Activated CD4-positive, alpha-beta T cell treated with anti-CD3 and anti-CD28 coated beads for 1 hour (primary cell): ENCODE results near the gene CCNB1.
"Not testable (repeated sequence)": the region's sequence is repeated elsewhere in the genome, so short reads cannot be mapped to it uniquely, and the experiment has no call there.

ENCODE experiments used
- DNase-seq: peaks from one replicate; pipeline ENCODE4 v3.0.0-alpha.2; 2020

The CCNB1 gene

DNA sequence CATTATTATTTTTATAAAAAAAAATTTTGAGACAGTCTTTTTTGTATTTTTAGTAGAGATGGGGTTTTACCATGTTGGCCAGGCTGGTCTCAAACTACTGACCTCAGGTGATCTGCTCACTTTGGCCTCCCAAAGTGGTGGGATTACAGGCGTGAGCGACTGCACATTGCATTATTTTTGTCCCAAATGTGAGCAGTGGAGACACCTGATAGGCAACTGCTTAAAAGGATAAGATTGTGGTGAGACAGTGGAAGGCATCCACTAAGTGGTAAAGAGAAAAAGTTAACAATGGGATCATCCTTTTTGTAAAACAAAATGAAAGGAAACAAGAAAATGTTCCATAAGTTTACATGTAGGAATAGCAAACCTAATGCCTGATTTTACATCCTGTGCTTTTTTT lies 20.4 kb downstream of the CCNB1 start:
- DNase-seq, result no peak

- DNase-seq, result no peak
Observed at GRCh38 chr5:69188811-69189161, 21.8 kb downstream of the CCNB1 start.

- DNase-seq, result peak; percentile 83
Observed at GRCh38 chr5:69189162-69190086, 22.5 kb downstream of the CCNB1 start, which contains the start of gene CENPH. TSS of gene CENPH (plus strand) at chr5:69189583. CDS start at chr5:69189635, 52 bp downstream.

- no peak for DNase-seq
Observed at GRCh38 chr5:69202497-69202896, 35.5 kb downstream of the CCNB1 start.

DNA sequence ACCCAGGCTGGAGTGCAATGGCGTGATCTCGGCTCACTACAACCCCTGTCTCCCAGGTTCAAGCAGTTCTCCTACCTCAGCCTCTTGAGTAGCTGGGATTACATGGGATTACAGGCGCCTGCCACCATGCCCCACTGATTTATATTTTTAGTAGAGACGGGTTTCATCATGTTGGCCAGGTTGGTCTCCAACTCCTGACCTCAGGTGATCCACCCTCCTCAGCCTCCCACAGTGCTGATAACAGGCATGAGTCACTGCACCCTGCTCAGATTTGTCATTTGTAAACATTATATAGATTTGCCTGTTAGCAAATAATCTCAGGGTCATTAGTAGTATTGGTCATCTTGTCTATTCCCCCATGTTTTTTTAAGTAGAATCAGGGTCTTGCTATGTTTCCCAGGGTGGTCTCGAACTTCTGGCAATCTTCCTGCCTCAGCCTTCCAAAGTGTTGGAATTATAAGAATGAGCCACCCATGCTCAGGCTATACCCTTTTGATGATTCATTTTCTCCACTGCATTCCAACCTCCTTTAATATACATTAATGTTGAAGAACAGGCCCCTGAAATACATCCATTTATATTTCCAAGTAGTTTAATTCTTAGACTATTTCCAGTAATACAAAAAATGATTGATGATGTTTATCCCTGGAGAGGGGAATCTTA lies 39.7 kb downstream of the CCNB1 start:
- no peak for DNase-seq

DNA sequence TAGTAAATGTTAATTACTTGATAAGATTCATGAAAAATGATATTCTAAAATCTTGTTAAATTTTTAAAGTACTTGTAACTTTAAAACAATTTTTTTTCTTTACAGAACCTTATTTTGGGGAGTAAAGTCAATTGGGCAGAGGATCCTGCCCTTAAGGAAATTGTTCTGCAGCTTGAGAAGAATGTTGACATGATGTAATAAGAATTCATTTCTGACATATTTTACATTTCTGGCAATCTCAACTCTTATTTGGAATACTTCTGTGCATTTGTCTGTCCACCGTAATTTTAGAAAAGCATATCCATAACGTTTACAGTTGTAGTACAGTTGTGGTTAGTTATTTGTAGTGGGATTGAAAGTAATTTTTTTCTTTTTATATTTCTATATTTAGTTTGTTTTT lies 42.7 kb downstream of the CCNB1 start:
- DNase-seq, result no peak

GRCh38 chr5:69211200-69211599 lies 44.2 kb downstream of the CCNB1 start:
- no peak for DNase-seq

DNA sequence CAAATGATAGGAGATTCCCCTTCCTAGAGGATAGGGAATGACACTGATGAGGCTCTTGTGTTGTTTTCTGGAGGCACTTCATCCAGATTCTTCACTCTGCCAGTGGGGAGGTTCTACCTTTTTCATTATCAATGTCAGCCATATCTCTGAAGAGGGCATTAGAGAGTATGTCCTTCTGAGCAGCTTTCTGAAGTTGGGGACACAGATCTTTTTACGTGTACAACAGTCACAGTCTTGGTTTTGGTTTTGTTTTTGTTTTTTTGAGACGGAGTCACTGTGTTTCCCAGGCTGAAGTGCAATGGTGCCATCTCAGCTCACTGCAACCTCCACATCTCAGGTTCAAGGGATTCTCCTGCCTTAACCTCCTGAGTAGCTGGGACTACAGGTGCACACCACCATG lies 45.1 kb downstream of the CCNB1 start:
- DNase-seq, result no peak

- no peak for DNase-seq
Observed at GRCh38 chr5:69213513-69214215, 46.7 kb downstream of the CCNB1 start.

DNA sequence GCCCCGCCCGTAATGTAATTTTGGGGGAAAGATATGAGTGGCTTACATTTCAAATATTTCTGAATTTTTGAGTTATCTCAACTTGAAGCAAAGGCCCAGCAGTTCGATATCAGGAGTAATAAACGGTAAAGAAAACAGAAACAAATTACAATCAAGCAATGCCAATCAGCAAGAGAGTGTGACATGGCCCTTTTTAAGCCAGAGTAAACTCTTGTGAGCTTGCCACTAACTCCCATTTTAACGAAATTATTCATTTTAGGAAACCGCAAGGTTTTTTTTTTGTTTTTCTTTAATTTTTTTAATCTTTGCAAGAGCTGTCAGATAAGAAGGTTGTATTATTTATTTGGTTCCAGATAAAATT lies 50.2 kb downstream of the CCNB1 start:
- no peak for DNase-seq

- peak; percentile 86 for DNase-seq
Observed at GRCh38 chr5:69217548-69218526, 50.9 kb downstream of the CCNB1 start.

GRCh38 chr5:69219939-69220338 lies 53.0 kb downstream of the CCNB1 start:
- DNase-seq, result no peak

DNA sequence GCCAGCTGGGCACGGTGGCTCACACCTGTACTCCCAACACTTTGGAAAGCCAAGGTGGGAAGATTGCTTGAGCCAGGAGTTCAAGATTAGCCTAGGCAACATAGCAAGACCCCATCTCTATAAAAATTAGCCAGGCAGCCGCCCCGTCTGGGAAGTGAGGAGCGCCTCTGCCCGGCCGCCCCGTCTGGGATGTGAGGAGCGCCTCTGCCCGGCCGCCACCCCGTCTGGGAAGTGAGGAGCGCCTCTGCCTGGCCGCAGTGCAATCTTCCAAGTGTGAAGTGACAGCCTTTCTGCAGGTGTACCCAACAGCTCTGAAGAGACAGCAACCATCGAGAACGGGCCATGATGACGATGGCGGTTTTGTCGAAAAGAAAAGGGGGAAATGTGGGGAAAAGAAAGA lies 53.4 kb downstream of the CCNB1 start:
- DNase-seq, result not testable (repeated sequence)

DNA sequence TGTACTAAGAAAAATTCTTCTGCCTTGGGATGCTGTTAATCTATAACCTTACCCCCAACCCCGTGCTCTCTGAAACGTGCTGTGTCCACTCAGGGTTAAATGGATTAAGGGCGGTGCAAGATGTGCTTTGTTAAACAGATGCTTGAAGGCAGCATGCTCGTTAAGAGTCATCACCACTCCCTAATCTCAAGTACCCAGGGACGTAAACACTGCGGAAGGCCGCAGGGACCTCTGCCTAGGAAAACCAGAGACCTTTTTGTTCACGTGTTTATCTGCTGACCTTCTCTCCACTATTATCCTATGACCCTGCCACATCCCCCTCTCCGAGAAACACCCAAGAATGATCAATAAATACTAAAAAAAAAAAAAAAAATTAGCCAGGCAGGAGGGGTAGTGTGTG lies 53.9 kb downstream of the CCNB1 start:
- DNase-seq, result not testable (repeated sequence)

DNA sequence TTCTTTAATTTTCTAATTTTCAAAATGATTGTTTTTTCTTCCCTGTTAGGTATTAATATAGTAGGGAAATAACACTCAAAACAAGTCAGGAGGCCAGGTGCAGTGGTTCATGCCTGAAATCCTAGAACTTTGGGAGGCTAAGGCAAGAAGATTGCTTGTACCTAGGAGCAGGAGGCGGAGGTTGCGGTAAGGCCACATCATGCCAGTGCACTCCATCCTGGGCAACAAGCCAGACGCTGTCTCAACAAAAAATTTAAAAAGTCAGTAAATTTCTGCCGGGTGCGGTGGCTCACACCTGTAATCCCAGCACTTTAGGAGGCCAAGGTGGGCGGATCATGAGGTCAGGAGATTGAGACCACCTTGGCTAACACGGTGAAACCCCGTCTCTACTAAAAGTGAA lies 57.6 kb downstream of the CCNB1 start:
- no peak for DNase-seq

DNA sequence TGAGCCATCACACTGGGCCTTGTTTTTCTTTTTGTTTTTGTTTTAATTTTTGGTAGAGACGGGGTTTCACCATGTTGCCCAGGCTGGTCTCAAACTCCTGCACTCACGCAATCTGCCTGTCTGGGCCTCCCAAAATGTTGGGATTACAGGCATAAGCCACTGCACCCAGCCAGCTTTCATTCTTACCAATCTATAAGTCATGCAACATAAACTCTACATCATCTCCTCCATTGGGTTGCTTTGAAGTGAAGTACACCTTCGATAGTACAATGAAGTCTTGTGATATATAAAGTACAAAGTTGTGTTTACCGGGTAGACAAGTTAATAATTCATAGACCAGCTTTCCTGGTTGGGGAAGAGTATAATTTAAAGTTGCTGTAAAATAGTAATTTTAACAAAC lies 58.9 kb downstream of the CCNB1 start:
- DNase-seq, result no peak
